Measurements from ENCODE around the gene RAB3D. TPM values are rescaled to one million over a fixed set of nuclear protein-coding genes. Genes with fewer than 3 reads are reported as not detected.

Gene RAB3D
- total RNA-seq, 1 experiment from 2014 or later, result 28.9 TPM

- no peak overlapping the region for H2AFZ ChIP-seq (ENCODE audit: low read depth, low read length, poor library complexity, severe bottlenecking)
- ChIA-PET CTCF (no interaction called here), RAD21 (ENCODE audit: low non-redundant PET in 1 of 2, low total read pairs in 2 of 2, uncharacterized antibody in 2 of 2, unreplicated experiment in 2 of 2) (interaction anchor here in 1 of 2 experiments (0.6 kb wide), 1 partner anchor 131 kb away, joined by 3 read pairs; no protein-coding TSS in a partner anchor), POLR2A (no interaction called here)
- H3K9me3 ChIP-seq (ENCODE audit: control insufficient read depth in 1 of 2, insufficient read depth in 1 of 2, low read depth in 1 of 2, low read length in 2 of 2), result no peaks in the 10 kb centered on the region
- TF ChIP-seq POLR2A (IDR thresholded peaks at IDR 0.05; ENCODE audit: borderline replicate concordance, extremely low read depth, insufficient read depth, insufficient read length) (no peak), EZH2phosphoT487 (IDR thresholded peaks at IDR 0.05; ENCODE audit: borderline replicate concordance) (no peak), SIN3A (IDR thresholded peaks at IDR 0.05; ENCODE audit: low read depth) (no peak), POLR2AphosphoS5 (IDR thresholded peaks at IDR 0.05; ENCODE audit: low read depth, low read length) (no peak), REST (IDR thresholded peaks at IDR 0.05; ENCODE audit: low read depth) (no peak), ZNF274 (IDR thresholded peaks at IDR 0.05; ENCODE audit: low read depth, low read length) (no peak), YY1 (IDR thresholded peaks at IDR 0.05; ENCODE audit: extremely low read depth, insufficient replicate concordance, low read depth, low read length) (no peak), SP1 (IDR thresholded peaks at IDR 0.05; ENCODE audit: low read depth) (no peak), ELF1 (IDR thresholded peaks at IDR 0.05; ENCODE audit: borderline replicate concordance, low read depth) (no peak), CBX3 (IDR thresholded peaks at IDR 0.05; ENCODE audit: low read depth) (no peak), TCF7L2 (IDR thresholded peaks at IDR 0.05; ENCODE audit: borderline replicate concordance, extremely low read depth, insufficient read depth, insufficient read length) (no peak)
- H3K4me2 ChIP-seq (ENCODE audit: low read length), result no peak overlapping the region
- no peaks in the 10 kb centered on the region for H3K27me3 ChIP-seq (ENCODE audit: insufficient read depth, low read length)
- no peaks in the 10 kb centered on the region for H3K9me2 ChIP-seq (ENCODE audit: insufficient read depth)
- no peak overlapping the region for H3K4me3 ChIP-seq (replicated peaks in 1 of 2; ENCODE audit: low read depth in 1 of 2, low read length in 2 of 2)
- no peak overlapping the region for H3K27ac ChIP-seq (ENCODE audit: low read depth, low read length)
- no peak overlapping the region for H3K9ac ChIP-seq (ENCODE audit: low read length)
- peaks cover 0 to 12% of the 10 kb centered on the region in 2 experiments; a peak in 2 of 4 replicates for H3K4me1 ChIP-seq (ENCODE audit: control insufficient read depth in 1 of 2, insufficient read depth in 2 of 2, low read length in 2 of 2)
- DNase-seq (ENCODE audit: low read depth, low spot score) (no peak), ATAC-seq (no peak)
- no peaks in the 10 kb centered on the region for H4K20me1 ChIP-seq (ENCODE audit: insufficient read depth)
- no TSS peak for BruUV-seq (replicated peaks)
- H3K36me3 ChIP-seq (ENCODE audit: control insufficient read depth in 1 of 2, insufficient read depth in 2 of 2, low read length in 2 of 2), result no peaks in the 10 kb centered on the region
- no peaks in the 10 kb centered on the region for H3K79me2 ChIP-seq (ENCODE audit: insufficient read depth, low read length)
- intact Hi-C loops (cut with micrococcal nuclease), result no loop called here
These were observed 64.8 kb downstream of the RAB3D start for GRCh38 chr19:11274533-11275086.

All from HCT116 (cell line).